CD14-positive monocyte (primary cell): Measurements from ENCODE around the gene LRRC28. TPM values are rescaled to one million over a fixed set of nuclear protein-coding genes. Genes with fewer than 3 reads are reported as not detected.

Experiments used
- DNase-seq, 3 donors: peaks; one replicate each; pipeline ENCODE4 v3.0.0-alpha.2; 2011 to 2022
- H2AFZ ChIP-seq: 2 replicates; pipeline ENCODE4 v1.6.0; 2012; ENCODE audit warnings: mild to moderate bottlenecking, low read depth, low read length, inconsistent platforms; ENCODE audit not compliant: insufficient read depth, poor library complexity, severe bottlenecking
- H3K27ac ChIP-seq, 2 donors: 1 replicate in 1 of 2; 2 replicates in 1 of 2; pipeline ENCODE4 v1.5.1; 2012 to 2013; ENCODE audit warnings: low read length in 2 of 2, control low read depth in 1 of 2, inconsistent platforms in 1 of 2, low read depth in 1 of 2, mild to moderate bottlenecking in 1 of 2
- H3K27me3 ChIP-seq, 2 donors: one replicate each; pipeline versions ENCODE4 v1.6.0 to v1.6.1; 2011 to 2013; ENCODE audit warnings: low read length in 2 of 2; ENCODE audit not compliant: control insufficient read depth in 2 of 2, insufficient read depth in 2 of 2
- H3K36me3 ChIP-seq, 2 donors: replicated peaks in 1 of 2; 1 replicate in 1 of 2; 2 replicates in 1 of 2; pipeline versions ENCODE4 v1.5.1 to v1.6.1; 2012 to 2013; ENCODE audit warnings: low read length in 2 of 2, control low read depth in 1 of 2, inconsistent platforms in 1 of 2, mild to moderate bottlenecking in 1 of 2; ENCODE audit not compliant: insufficient read depth in 2 of 2, control insufficient read depth in 1 of 2
- H3K4me1 ChIP-seq, 2 donors: 1 replicate in 1 of 2; 2 replicates in 1 of 2; pipeline versions ENCODE4 v1.5.1 to v1.6.1; 2012 to 2013; ENCODE audit warnings: low read length in 2 of 2, control low read depth in 1 of 2, inconsistent platforms in 1 of 2, mild to moderate bottlenecking in 1 of 2, moderate library complexity in 1 of 2; ENCODE audit not compliant: insufficient read depth in 2 of 2, control insufficient read depth in 1 of 2
- H3K4me2 ChIP-seq: replicated peaks from 2 replicates; pipeline ENCODE3; 2012; ENCODE audit warnings: low read length, moderate library complexity, mild to moderate bottlenecking; ENCODE audit not compliant: poor library complexity, severe bottlenecking; ENCODE audit errors: extremely low read depth
- H3K4me3 ChIP-seq, 3 experiments: fragments of 200-600 bp in 1 of 3; sonication (generic) in 1 of 3; replicated peaks in 1 of 3; 1 replicate in 2 of 3; 2 replicates in 1 of 3; pipeline ENCODE4 v1.5.1; 2011 to 2013; ENCODE audit warnings: low read length in 3 of 3, mild to moderate bottlenecking in 3 of 3, control low read depth in 2 of 3, low read depth in 2 of 3, inconsistent platforms in 1 of 3, moderate library complexity in 1 of 3
- H3K79me2 ChIP-seq: 2 replicates; pipeline ENCODE4 v1.6.0; 2012; ENCODE audit warnings: mild to moderate bottlenecking, control low read depth, inconsistent platforms, low read length, moderate library complexity; ENCODE audit not compliant: insufficient read depth
- H3K9ac ChIP-seq: 2 replicates; pipeline ENCODE4 v1.6.0; 2017; ENCODE audit warnings: low read length, mild to moderate bottlenecking; ENCODE audit not compliant: insufficient read depth, poor library complexity, severe bottlenecking
- H3K9me3 ChIP-seq, 2 donors: replicated peaks in 1 of 2; 1 replicate in 1 of 2; 2 replicates in 1 of 2; pipeline versions ENCODE4 v1.5.1 to v1.6.1; 2012 to 2013; ENCODE audit warnings: low read length in 2 of 2, control low read depth in 1 of 2; ENCODE audit not compliant: control insufficient read depth in 1 of 2, insufficient read depth in 1 of 2
- H4K20me1 ChIP-seq: 2 replicates; pipeline ENCODE4 v1.6.0; 2012; ENCODE audit warnings: mild to moderate bottlenecking, low read length, control low read depth, moderate library complexity; ENCODE audit not compliant: insufficient read depth
- H3K27ac Mint-ChIP-seq, 7 donors: one replicate each; pipeline ENCODE4 v1.8.0; 2020; ENCODE audit warnings: mild to moderate bottlenecking in 7 of 7, mixed read lengths in 7 of 7, moderate library complexity in 6 of 7, inconsistent platforms in 2 of 7
- H3K27me3 Mint-ChIP-seq, 3 donors: one replicate each; pipeline ENCODE4 v1.8.0; 2021 to 2022; ENCODE audit warnings: low read depth in 3 of 3, mild to moderate bottlenecking in 3 of 3, mixed read lengths in 3 of 3, moderate library complexity in 3 of 3, inconsistent platforms in 1 of 3
- H3K36me3 Mint-ChIP-seq, 2 donors: one replicate each; pipeline ENCODE4 v1.8.0; 2020; ENCODE audit warnings: mixed read lengths in 2 of 2, inconsistent platforms in 1 of 2, mild to moderate bottlenecking in 1 of 2
- H3K4me1 Mint-ChIP-seq: one replicate; pipeline ENCODE4 v1.8.0; 2020; ENCODE audit warnings: mild to moderate bottlenecking, mixed read lengths
- H3K4me3 Mint-ChIP-seq, 2 donors: one replicate each; pipeline ENCODE4 v1.8.0; 2020; ENCODE audit warnings: mild to moderate bottlenecking in 2 of 2, mixed read lengths in 2 of 2, moderate library complexity in 1 of 2
- H3K9me3 Mint-ChIP-seq, 7 donors: one replicate each; pipeline ENCODE4 v1.8.0; 2020 to 2022; ENCODE audit warnings: mixed read lengths in 7 of 7, mild to moderate bottlenecking in 6 of 7, moderate library complexity in 6 of 7, inconsistent platforms in 2 of 7
- CTCF ChIP-seq: fragments of 200-600 bp; IDR thresholded peaks from one replicate; pipeline ENCODE4 v1.8.0; 2022; ENCODE audit warnings: antibody characterized with exemption, mild to moderate bottlenecking
- WGBS: methylation state at CpG from one replicate; pipeline ENCODE4 v1.1.5; 2013; ENCODE audit warnings: missing lambda C conversion rate; ENCODE audit not compliant: insufficient coverage; 5-methylcytosine and 5-hydroxymethylcytosine counted together
- intact Hi-C, 2 donors: fragments of 100-400 bp; cut with micrococcal nuclease; formaldehyde crosslinking; loops; one replicate each; pipeline versions ENCODE4 v1.15.0 to v1.15.1; 2023
- polyA plus RNA-seq, 3 donors: library from polyadenylated mRNA; depleted of rRNA in 1 of 3; unstranded in 2 of 3; stranded (reverse) in 1 of 3; fragments of 300-500 nt in 2 of 3; fragments of >200 nt in 1 of 3; fragmentation: Illumina TruSeq in 2 of 3; gene quantifications; 1 replicate in 2 of 3; 2 replicates in 1 of 3; pipeline ENCODE4 v1.2.3, GENCODE V29; 2012 to 2021

LRRC28 gene
- polyA plus RNA-seq, 3 donors = 18.6 to 25.3 (median 19.8) TPM

GRCh38 chr15:99224372-99225214 is 26.7 kb upstream of the LRRC28 start:
- no peaks in the 10 kb centered on the region for H3K27me3 ChIP-seq
- H3K27ac ChIP-seq = no peak overlapping the region
- H3K79me2 ChIP-seq = no peaks in the 10 kb centered on the region
- Mint-ChIP-seq H3K36me3 (peaks cover 5 to 8% of the 10 kb centered on the region in 2 donors), H3K4me1 (no peaks in the 10 kb centered on the region), H3K27me3 (peaks cover 0 to 5% (median 0%) of the 10 kb centered on the region in 3 donors), H3K27ac (no peak overlapping the region), H3K9me3 (no peaks in the 10 kb centered on the region), H3K4me3 (no peak overlapping the region)
- no peak overlapping the region for H3K9ac ChIP-seq
- H3K4me2 ChIP-seq = no peak overlapping the region
- H3K9me3 ChIP-seq = no peaks in the 10 kb centered on the region
- no peak for TF ChIP-seq CTCF
- H4K20me1 ChIP-seq = no peaks in the 10 kb centered on the region
- WGBS = 100% methylated on average over 1 of the region's 6 CpGs
- H2AFZ ChIP-seq = no peak overlapping the region
- peaks cover 0 to 5% of the 10 kb centered on the region in 2 donors for H3K36me3 ChIP-seq
- intact Hi-C loops = no loop called here
- no peak for DNase-seq
- H3K4me1 ChIP-seq = no peaks in the 10 kb centered on the region
- no peak overlapping the region for H3K4me3 ChIP-seq

DNA sequence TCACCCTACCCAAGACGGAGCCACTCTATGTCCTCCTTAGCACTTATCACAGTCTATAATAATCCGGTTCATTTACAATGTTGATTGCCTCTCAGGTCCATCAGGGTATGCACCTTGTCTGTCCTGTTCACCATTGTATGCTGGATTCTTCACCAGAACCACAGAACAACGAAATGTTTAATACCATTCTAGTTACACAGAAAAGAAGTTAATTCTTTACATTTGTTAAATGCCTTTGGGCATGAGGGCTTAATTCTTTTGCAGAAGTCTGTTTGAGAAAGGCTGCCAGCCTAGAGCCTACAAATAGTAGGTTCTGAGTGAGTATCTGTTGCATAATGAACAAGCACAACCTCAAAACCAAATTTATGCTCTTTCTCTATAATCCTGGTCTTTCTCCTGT is 24.5 kb upstream of the LRRC28 start:
- Histone ChIP-seq H4K20me1 (no peaks in the 10 kb centered on the region), H3K36me3 (peaks cover 0 to 5% of the 10 kb centered on the region in 2 donors), H3K9me3 (no peaks in the 10 kb centered on the region), H3K4me2 (no peak overlapping the region), H3K4me3 (no peak overlapping the region), H3K9ac (no peak overlapping the region), H3K79me2 (no peaks in the 10 kb centered on the region), H2AFZ (no peak overlapping the region), H3K4me1 (no peaks in the 10 kb centered on the region), H3K27ac (no peak overlapping the region), H3K27me3 (no peaks in the 10 kb centered on the region)
- H3K27ac Mint-ChIP-seq = no peak overlapping the region
- WGBS = 46% methylated on average over 2 of the region's 3 CpGs
- no peaks in the 10 kb centered on the region for H3K9me3 Mint-ChIP-seq
- H3K4me1 Mint-ChIP-seq = no peaks in the 10 kb centered on the region
- intact Hi-C loops = no loop called here
- no peak for DNase-seq
- no peak overlapping the region for H3K4me3 Mint-ChIP-seq
- no peak for TF ChIP-seq CTCF
- H3K27me3 Mint-ChIP-seq = peaks cover 0 to 4% (median 0%) of the 10 kb centered on the region in 3 donors
- peaks cover 5 to 8% of the 10 kb centered on the region in 2 donors for H3K36me3 Mint-ChIP-seq
